Testis (tissue), 5 donors: ENCODE results near the gene IFI44L. TPM values are rescaled to one million over a fixed set of nuclear protein-coding genes. Genes with fewer than 3 reads are reported as not detected.
A peak's percentile ranks its signal among the peaks of the same experiment; 100 is the strongest.

ENCODE experiments used
- DNase-seq: peaks from one replicate; pipeline ENCODE4 v3.0.0-alpha.2; 2019
- H3K27ac ChIP-seq, 2 donors: fragments of 200-600 bp; sonication (generic); one replicate each; pipeline ENCODE4 v1.5.1; 2019
- H3K27me3 ChIP-seq: fragments of 200-600 bp; sonication (generic); one replicate; pipeline ENCODE4 v1.5.1; 2019
- H3K36me3 ChIP-seq: fragments of 200-600 bp; sonication (generic); one replicate; pipeline ENCODE4 v1.5.1; 2017; ENCODE audit warnings: low read depth; ENCODE audit errors: missing control alignments
- H3K4me1 ChIP-seq: fragments of 200-600 bp; sonication (generic); one replicate; pipeline ENCODE4 v1.5.1; 2019
- H3K4me3 ChIP-seq, 2 donors: fragments of 200-600 bp; sonication (generic); one replicate each; pipeline ENCODE4 v1.5.1; 2017 to 2019
- H3K9me3 ChIP-seq: fragments of 200-600 bp; sonication (generic); one replicate; pipeline ENCODE4 v1.5.1; 2017
- POLR2A ChIP-seq: fragments of 450-650 bp; IDR thresholded peaks from one replicate; pipeline ENCODE4 v1.6.1; 2017; ENCODE audit warnings: antibody characterized with exemption, mild to moderate bottlenecking, moderate library complexity
- WGBS, 2 donors: methylation state at CpG; one replicate each; pipeline ENCODE4 v1.1.5; 2018; 5-methylcytosine and 5-hydroxymethylcytosine counted together
- intact Hi-C: fragments of 100-400 bp; cut with DNase I; formaldehyde crosslinking; loops from one replicate; pipeline ENCODE4 v1.15.1; 2023; ENCODE audit warnings: low total_unique reads
- long read RNA-seq, 2 donors: transcript quantifications; one replicate each; lab custom pipeline, GENCODE V29; 2026
- polyA plus RNA-seq: library from polyadenylated mRNA; stranded (reverse); fragments of 350-450 nt; fragmentation: Illumina TruSeq; extraction: RNeasy Lipid Tissue Mini Kit (QIAGEN cat#74804); gene quantifications from one replicate; pipeline ENCODE4 v1.2.3, GENCODE V29; 2014; ENCODE audit warnings: low read depth, low replicate concordance; ENCODE audit not compliant: insufficient read depth
- total RNA-seq, 2 donors: library from RNA; depleted of rRNA; stranded (reverse); fragments of >200 nt; gene quantifications; one replicate each; pipeline ENCODE4 v1.2.3, GENCODE V29; 2016
- TF ChIP-seq, protein P1 (sequence below), 3 experiments: fragments of 450-650 bp in 2 of 3; fragments of 200-600 bp in 1 of 3; sonication (generic) in 1 of 3; IDR thresholded peaks; one replicate each; pipeline ENCODE4 v1.5.1; 2016 to 2019; ENCODE audit warnings: antibody characterized with exemption in 3 of 3, mild to moderate bottlenecking in 2 of 3, moderate library complexity in 1 of 3

The IFI44L gene
- 10 to 100 TPM; 12.0 to 15.8 TPM for total RNA-seq
- polyA plus RNA-seq = 5.3 TPM
- long read RNA-seq, donor 1 = 0 reads
- long read RNA-seq, donor 2 = 0 reads

GRCh38 chr1:78619803-78620579 lies at the start of gene IFI44L:
IFI44L (plus strand) TSS chr1:78620448; CDS start chr1:78627916, 7,468 bp downstream.
- H3K4me3 ChIP-seq = peak within 1 kb of the TSS; percentile 14 to 29
- intact Hi-C loops = loop anchor here (10.0 kb wide), 1 partner anchor 55 kb away; no protein-coding TSS in a partner anchor
- peaks cover 12% of the 10 kb centered on the region for H3K4me1 ChIP-seq
- TF ChIP-seq, protein P1, sequence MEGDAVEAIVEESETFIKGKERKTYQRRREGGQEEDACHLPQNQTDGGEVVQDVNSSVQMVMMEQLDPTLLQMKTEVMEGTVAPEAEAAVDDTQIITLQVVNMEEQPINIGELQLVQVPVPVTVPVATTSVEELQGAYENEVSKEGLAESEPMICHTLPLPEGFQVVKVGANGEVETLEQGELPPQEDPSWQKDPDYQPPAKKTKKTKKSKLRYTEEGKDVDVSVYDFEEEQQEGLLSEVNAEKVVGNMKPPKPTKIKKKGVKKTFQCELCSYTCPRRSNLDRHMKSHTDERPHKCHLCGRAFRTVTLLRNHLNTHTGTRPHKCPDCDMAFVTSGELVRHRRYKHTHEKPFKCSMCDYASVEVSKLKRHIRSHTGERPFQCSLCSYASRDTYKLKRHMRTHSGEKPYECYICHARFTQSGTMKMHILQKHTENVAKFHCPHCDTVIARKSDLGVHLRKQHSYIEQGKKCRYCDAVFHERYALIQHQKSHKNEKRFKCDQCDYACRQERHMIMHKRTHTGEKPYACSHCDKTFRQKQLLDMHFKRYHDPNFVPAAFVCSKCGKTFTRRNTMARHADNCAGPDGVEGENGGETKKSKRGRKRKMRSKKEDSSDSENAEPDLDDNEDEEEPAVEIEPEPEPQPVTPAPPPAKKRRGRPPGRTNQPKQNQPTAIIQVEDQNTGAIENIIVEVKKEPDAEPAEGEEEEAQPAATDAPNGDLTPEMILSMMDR (IDR thresholded peaks at IDR 0.05) = no peak
- TF ChIP-seq POLR2A = no peak
- H3K9me3 ChIP-seq = no peaks in the 10 kb centered on the region
- WGBS, 2 donors = 27 to 36% methylated on average over 9 of the region's 9 CpGs
- DNase-seq = peak; percentile 37
- peak within 1 kb of the TSS; percentile 79 to 84 for H3K27ac ChIP-seq
- no peaks in the 10 kb centered on the region for H3K27me3 ChIP-seq
- no peaks in the 10 kb centered on the region for H3K36me3 ChIP-seq

- no peaks in the 10 kb centered on the region for H3K4me1 ChIP-seq
- no peak overlapping the region for H3K27ac ChIP-seq
- TF ChIP-seq, protein P1 (IDR thresholded peaks at IDR 0.05) = no peak
- no peak for TF ChIP-seq POLR2A
- H3K9me3 ChIP-seq = no peaks in the 10 kb centered on the region
- no peak for DNase-seq
- no peaks in the 10 kb centered on the region for H3K27me3 ChIP-seq
- H3K36me3 ChIP-seq = no peaks in the 10 kb centered on the region
- intact Hi-C loops = no loop called here
- WGBS, 2 donors = 59 to 69% methylated on average over 2 of the region's 2 CpGs
- no peak overlapping the region for H3K4me3 ChIP-seq
These were observed 49.7 kb upstream of the IFI44L start for GRCh38 chr1:78570539-78570938.

GRCh38 chr1:78577257-78578100 lies 42.8 kb upstream of the IFI44L start:
- Histone ChIP-seq H3K36me3 (no peaks in the 10 kb centered on the region), H3K4me3 (no peak overlapping the region)
- DNase-seq = no peak

DNA sequence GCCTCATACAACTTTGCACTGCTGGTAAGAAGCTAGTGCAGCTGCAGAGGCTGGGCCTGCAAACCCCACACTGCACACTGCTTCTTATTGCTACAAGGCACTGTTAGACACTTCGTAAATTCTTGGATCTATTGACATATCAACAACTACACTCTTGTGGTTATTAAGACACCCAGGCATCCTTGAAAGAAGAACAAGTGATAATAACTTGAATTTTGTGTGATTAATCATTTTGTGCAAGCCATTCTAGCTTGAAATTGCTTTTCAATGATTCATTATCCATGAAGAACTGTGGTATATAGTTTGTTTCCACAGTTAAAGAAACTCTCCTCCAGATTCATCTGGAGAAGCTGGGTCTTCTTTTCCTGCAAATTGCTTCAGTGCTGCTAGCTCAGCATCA lies 33.7 kb upstream of the IFI44L start:
- no peak for TF ChIP-seq POLR2A
- TF ChIP-seq, protein P1 (IDR thresholded peaks at IDR 0.05) = no peak
- no peak overlapping the region for H3K4me3 ChIP-seq
- no peaks in the 10 kb centered on the region for H3K4me1 ChIP-seq
- DNase-seq = no peak
- no peaks in the 10 kb centered on the region for H3K27me3 ChIP-seq
- WGBS, 2 donors = 72 to 83% methylated on average over 1 of the region's 1 CpG
- no peak overlapping the region for H3K27ac ChIP-seq
- no peaks in the 10 kb centered on the region for H3K36me3 ChIP-seq
- H3K9me3 ChIP-seq = no peaks in the 10 kb centered on the region
- intact Hi-C loops = no loop called here

More at GRCh38 chr1:78577257-78578100, 42.8 kb upstream of the IFI44L start:
- H3K4me1 ChIP-seq = no peaks in the 10 kb centered on the region
- no peak overlapping the region for H3K27ac ChIP-seq
- WGBS, 2 donors = 66% methylated on average over 9 of the region's 9 CpGs
- H3K27me3 ChIP-seq = no peaks in the 10 kb centered on the region
- TF ChIP-seq POLR2A = no peak
- TF ChIP-seq, protein P1 (IDR thresholded peaks at IDR 0.05) = no peak
- intact Hi-C loops = no loop called here
- no peaks in the 10 kb centered on the region for H3K9me3 ChIP-seq
